ENCODE results near the gene SENP5. TPM values are rescaled to one million over a fixed set of nuclear protein-coding genes. Genes with fewer than 3 reads are reported as not detected.
A peak's percentile ranks its signal among the peaks of the same experiment; 100 is the strongest.

Gene SENP5
- total and polyA plus RNA-seq, 9 of the 15 experiments (the other 6 are each of a cell fraction or from before 2014, with no cell fraction given) = 18.3 to 59.7 (median 35.8) TPM

GRCh38 chr3:196948442-196949284 is 80.9 kb downstream of the SENP5 start (continued):
- TF ChIP-seq, protein P1, sequence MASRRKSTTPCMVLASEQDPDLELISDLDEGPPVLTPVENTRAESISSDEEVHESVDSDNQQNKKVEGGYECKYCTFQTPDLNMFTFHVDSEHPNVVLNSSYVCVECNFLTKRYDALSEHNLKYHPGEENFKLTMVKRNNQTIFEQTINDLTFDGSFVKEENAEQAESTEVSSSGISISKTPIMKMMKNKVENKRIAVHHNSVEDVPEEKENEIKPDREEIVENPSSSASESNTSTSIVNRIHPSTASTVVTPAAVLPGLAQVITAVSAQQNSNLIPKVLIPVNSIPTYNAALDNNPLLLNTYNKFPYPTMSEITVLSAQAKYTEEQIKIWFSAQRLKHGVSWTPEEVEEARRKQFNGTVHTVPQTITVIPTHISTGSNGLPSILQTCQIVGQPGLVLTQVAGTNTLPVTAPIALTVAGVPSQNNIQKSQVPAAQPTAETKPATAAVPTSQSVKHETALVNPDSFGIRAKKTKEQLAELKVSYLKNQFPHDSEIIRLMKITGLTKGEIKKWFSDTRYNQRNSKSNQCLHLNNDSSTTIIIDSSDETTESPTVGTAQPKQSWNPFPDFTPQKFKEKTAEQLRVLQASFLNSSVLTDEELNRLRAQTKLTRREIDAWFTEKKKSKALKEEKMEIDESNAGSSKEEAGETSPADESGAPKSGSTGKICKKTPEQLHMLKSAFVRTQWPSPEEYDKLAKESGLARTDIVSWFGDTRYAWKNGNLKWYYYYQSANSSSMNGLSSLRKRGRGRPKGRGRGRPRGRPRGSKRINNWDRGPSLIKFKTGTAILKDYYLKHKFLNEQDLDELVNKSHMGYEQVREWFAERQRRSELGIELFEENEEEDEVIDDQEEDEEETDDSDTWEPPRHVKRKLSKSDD (conservative IDR thresholded peaks at IDR 0.05; ENCODE audit: low read length) = no peak
- TF ChIP-seq, protein P2, sequence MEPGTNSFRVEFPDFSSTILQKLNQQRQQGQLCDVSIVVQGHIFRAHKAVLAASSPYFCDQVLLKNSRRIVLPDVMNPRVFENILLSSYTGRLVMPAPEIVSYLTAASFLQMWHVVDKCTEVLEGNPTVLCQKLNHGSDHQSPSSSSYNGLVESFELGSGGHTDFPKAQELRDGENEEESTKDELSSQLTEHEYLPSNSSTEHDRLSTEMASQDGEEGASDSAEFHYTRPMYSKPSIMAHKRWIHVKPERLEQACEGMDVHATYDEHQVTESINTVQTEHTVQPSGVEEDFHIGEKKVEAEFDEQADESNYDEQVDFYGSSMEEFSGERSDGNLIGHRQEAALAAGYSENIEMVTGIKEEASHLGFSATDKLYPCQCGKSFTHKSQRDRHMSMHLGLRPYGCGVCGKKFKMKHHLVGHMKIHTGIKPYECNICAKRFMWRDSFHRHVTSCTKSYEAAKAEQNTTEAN (CRISPR knock-in tag; IDR thresholded peaks at IDR 0.05) = no peak
- TF ChIP-seq CCAR2 (IDR thresholded peaks at IDR 0.05; ENCODE audit: low read depth, low read length) (no peak), ZNF445 (CRISPR knock-in tag; IDR thresholded peaks at IDR 0.05; ENCODE audit: low read depth) (no peak), ARID2 (IDR thresholded peaks at IDR 0.05) (0 out of 2 replicates have a peak, but pooled peaks have one; percentile 13), ZNF699 (CRISPR knock-in tag; IDR thresholded peaks at IDR 0.05; ENCODE audit: insufficient replicate concordance) (no peak), SMC3 (conservative IDR thresholded peaks at IDR 0.05; ENCODE audit: insufficient read depth, low read depth, low read length) (peak; percentile 30; the same call in 1 of the 2 replicates), ASH1L (IDR thresholded peaks at IDR 0.05; ENCODE audit: borderline replicate concordance, low read depth, partially characterized antibody) (no peak), ZNF263 (CRISPR knock-in tag; IDR thresholded peaks at IDR 0.05; ENCODE audit: borderline replicate concordance) (peak; percentile 16; the same call in 1 of the 2 replicates), BRF2 (IDR thresholded peaks at IDR 0.05; ENCODE audit: borderline replicate concordance, insufficient read depth, insufficient read length) (no peak), KLF10 (CRISPR knock-in tag; IDR thresholded peaks at IDR 0.05) (no peak), RB1 (IDR thresholded peaks at IDR 0.05; ENCODE audit: low read depth) (peak; percentile 32; the same call in 1 of the 2 replicates), SFPQ (IDR thresholded peaks at IDR 0.05; ENCODE audit: low read depth, low read length) (no peak), RAD21 (CRISPR knock-in tag; conservative IDR thresholded peaks at IDR 0.05 in 1 of 2, IDR thresholded peaks at IDR 0.05 in 1 of 2) (peak in 1 of 2 experiments; percentile 69; a peak in 2 of 4 replicates), TOE1 (IDR thresholded peaks at IDR 0.05; ENCODE audit: borderline replicate concordance) (no peak), TOE1 (CRISPR knock-in tag; IDR thresholded peaks at IDR 0.05; ENCODE audit: borderline replicate concordance, low read depth) (no peak), JUNB (CRISPR knock-in tag; conservative IDR thresholded peaks at IDR 0.05) (no peak)

All from K562 (cell line).